SK-N-SH treated with all-trans-retinoic acid at 6 μM for 48 hours (cell line): ENCODE data around the gene BPHL.
A peak's percentile ranks its signal among the peaks of the same experiment; 100 is the strongest.

Experiments used
- ATAC-seq: fragments of 200-7000 bp; cut with Tn5 transposase; 3 replicates; pipeline ENCODE4 v1.9.1; 2020; ENCODE audit warnings: mild to moderate bottlenecking, moderate library complexity
- ARNTL ChIP-seq: fragments of 450-650 bp; formaldehyde crosslinking; IDR thresholded peaks from 2 replicates; pipeline ENCODE4 v1.5.0; 2020; ENCODE audit warnings: low read depth, mild to moderate bottlenecking, moderate library complexity, borderline replicate concordance
- BACH2 ChIP-seq: fragments of 250-450 bp; sonication (Bioruptor Pico); IDR thresholded peaks from 2 replicates; pipeline ENCODE4 v1.9.0; 2021; ENCODE audit warnings: mild to moderate bottlenecking, borderline replicate concordance
- CREB5 ChIP-seq: fragments of 250-450 bp; sonication (Bioruptor Pico); IDR thresholded peaks from 2 replicates; pipeline ENCODE4 v1.5.1; 2020; ENCODE audit warnings: low read depth, mild to moderate bottlenecking, moderate library complexity
- CSDC2 ChIP-seq: fragments of 250-450 bp; sonication (Bioruptor Pico); IDR thresholded peaks from 2 replicates; pipeline ENCODE4 v1.5.0; 2020; ENCODE audit warnings: mild to moderate bottlenecking, moderate library complexity
- ESRRG ChIP-seq: fragments of 250-450 bp; sonication (Bioruptor Pico); IDR thresholded peaks from 2 replicates; pipeline ENCODE4 v1.6.1; 2021; ENCODE audit warnings: mild to moderate bottlenecking
- GLIS3 ChIP-seq: fragments of 250-450 bp; sonication (Bioruptor Pico); IDR thresholded peaks from 2 replicates; pipeline ENCODE4 v1.5.0; 2020; ENCODE audit warnings: mild to moderate bottlenecking, moderate library complexity
- ISL1 ChIP-seq: fragments of 250-450 bp; sonication (Bioruptor Pico); IDR thresholded peaks from 2 replicates; pipeline ENCODE4 v2.1.2; 2022; ENCODE audit warnings: mild to moderate bottlenecking, moderate library complexity
- OSR1 ChIP-seq: fragments of 250-450 bp; sonication (Bioruptor Pico); IDR thresholded peaks from 2 replicates; pipeline ENCODE4 v1.8.0; 2022; ENCODE audit warnings: moderate library complexity, mild to moderate bottlenecking, inconsistent platforms
- PATZ1 ChIP-seq: fragments of 250-450 bp; sonication (Bioruptor Pico); IDR thresholded peaks from 2 replicates; pipeline ENCODE4 v1.8.0; 2020; ENCODE audit warnings: mild to moderate bottlenecking, moderate library complexity, borderline replicate concordance
- POU6F1 ChIP-seq: fragments of 250-450 bp; sonication (Bioruptor Pico); IDR thresholded peaks from 2 replicates; pipeline ENCODE4 v1.8.0; 2021; ENCODE audit warnings: low read depth, mild to moderate bottlenecking, moderate library complexity, borderline replicate concordance
- PPARA ChIP-seq: fragments of 250-450 bp; sonication (Bioruptor Pico); IDR thresholded peaks from 2 replicates; pipeline ENCODE4 v1.5.0; 2020; ENCODE audit warnings: mild to moderate bottlenecking, borderline replicate concordance
- RARB ChIP-seq: fragments of 250-450 bp; sonication (Bioruptor Pico); IDR thresholded peaks from 2 replicates; pipeline ENCODE4 v1.8.0; 2021; ENCODE audit warnings: mild to moderate bottlenecking, moderate library complexity
- SNAI2 ChIP-seq: fragments of 250-450 bp; sonication (Bioruptor Pico); IDR thresholded peaks from 2 replicates; pipeline ENCODE4 v1.5.0; 2020; ENCODE audit warnings: mild to moderate bottlenecking, moderate library complexity
- TCF4 ChIP-seq: fragments of 250-450 bp; sonication (Bioruptor Pico); IDR thresholded peaks from 2 replicates; pipeline ENCODE4 v1.8.0; 2021; ENCODE audit warnings: mild to moderate bottlenecking, moderate library complexity, borderline replicate concordance
- TOX ChIP-seq: fragments of 250-450 bp; sonication (Bioruptor Pico); IDR thresholded peaks from 2 replicates; pipeline ENCODE4 v1.8.0; 2021; ENCODE audit warnings: mild to moderate bottlenecking, moderate library complexity, borderline replicate concordance
- TSHZ2 ChIP-seq: fragments of 250-450 bp; sonication (Bioruptor Pico); IDR thresholded peaks from 2 replicates; pipeline ENCODE4 v1.5.0; 2020; ENCODE audit warnings: mild to moderate bottlenecking, moderate library complexity
- ZC3H10 ChIP-seq: fragments of 250-450 bp; sonication (Bioruptor Pico); IDR thresholded peaks from 2 replicates; pipeline ENCODE4 v1.5.1; 2021; ENCODE audit warnings: mild to moderate bottlenecking, moderate library complexity
- ZFP3 ChIP-seq: fragments of 250-450 bp; sonication (Bioruptor Pico); IDR thresholded peaks from 2 replicates; pipeline ENCODE4 v1.5.0; 2020; ENCODE audit warnings: mild to moderate bottlenecking, moderate library complexity
- ZFP30 ChIP-seq: fragments of 450-650 bp; formaldehyde crosslinking; IDR thresholded peaks from 2 replicates; pipeline ENCODE4 v1.5.0; 2022; ENCODE audit warnings: mild to moderate bottlenecking, moderate library complexity
- ZNF70 ChIP-seq: fragments of 450-650 bp; formaldehyde crosslinking; IDR thresholded peaks from 2 replicates; pipeline ENCODE4 v1.5.0; 2020; ENCODE audit warnings: mild to moderate bottlenecking, moderate library complexity
- ZNF8 ChIP-seq: fragments of 450-650 bp; formaldehyde crosslinking; IDR thresholded peaks from 2 replicates; pipeline ENCODE4 v1.5.0; 2020; ENCODE audit warnings: mild to moderate bottlenecking, moderate library complexity

Gene BPHL

GRCh38 chr6:3079682-3080081 lies 38.8 kb upstream of the BPHL start:
- ATAC-seq: no peak
- TF ChIP-seq ISL1 (CRISPR knock-in tag) (no peak), PATZ1 (CRISPR knock-in tag) (no peak), ARNTL (no peak), RARB (CRISPR knock-in tag) (no peak), ZFP30 (CRISPR knock-in tag) (no peak), PPARA (CRISPR knock-in tag) (no peak), TCF4 (CRISPR knock-in tag) (no peak), TOX (CRISPR knock-in tag) (no peak), ZNF8 (CRISPR knock-in tag) (no peak), CREB5 (CRISPR knock-in tag) (no peak), CSDC2 (no peak), OSR1 (CRISPR knock-in tag) (no peak), BACH2 (CRISPR knock-in tag) (no peak), TSHZ2 (CRISPR knock-in tag) (no peak), ZFP3 (CRISPR knock-in tag) (no peak), ESRRG (CRISPR knock-in tag) (no peak)

GRCh38 chr6:3081960-3082359 lies 36.6 kb upstream of the BPHL start:
- ATAC-seq: no peak
- TF ChIP-seq TSHZ2 (CRISPR knock-in tag) (no peak), GLIS3 (CRISPR knock-in tag) (no peak), RARB (CRISPR knock-in tag) (no peak), ISL1 (CRISPR knock-in tag) (no peak)

GRCh38 chr6:3085074-3085473 lies 33.4 kb upstream of the BPHL start:
- TF ChIP-seq PPARA (CRISPR knock-in tag) (no peak), TCF4 (CRISPR knock-in tag) (0 out of 2 replicates have a peak, but pooled peaks have one; percentile 47)
- TF ChIP-seq, all 23 proteins: peak for 1
- ATAC-seq: no peak; the same call in 2 of the 3 replicates

- ATAC-seq: no peak
- TF ChIP-seq ARNTL (no peak), TCF4 (CRISPR knock-in tag) (no peak), TOX (CRISPR knock-in tag) (no peak), RARB (CRISPR knock-in tag) (no peak), ZNF70 (CRISPR knock-in tag) (no peak), CSDC2 (no peak), ZC3H10 (no peak), CREB5 (CRISPR knock-in tag) (no peak), GLIS3 (CRISPR knock-in tag) (no peak), ISL1 (CRISPR knock-in tag) (no peak), ZFP30 (CRISPR knock-in tag) (no peak), POU6F1 (no peak), ESRRG (CRISPR knock-in tag) (no peak), SNAI2 (CRISPR knock-in tag) (no peak), ZFP3 (CRISPR knock-in tag) (no peak), BACH2 (CRISPR knock-in tag) (no peak)
Observed at GRCh38 chr6:3086282-3086946, 32.1 kb upstream of the BPHL start.
